ENCODE results near the gene RPS14.
"Not testable (repeated sequence)": the region's sequence is repeated elsewhere in the genome, so short reads cannot be mapped to it uniquely, and the experiment has no call there.

Gene RPS14

GRCh38 chr5:150479416-150479815 is 29.9 kb upstream of the RPS14 start:
- no peak for ATAC-seq

- ATAC-seq, result not testable (repeated sequence)
Observed at GRCh38 chr5:150476568-150476967, 27.0 kb upstream of the RPS14 start.

GRCh38 chr5:150473673-150474358 is 24.3 kb upstream of the RPS14 start:
- no peak for ATAC-seq

- ATAC-seq, result no peak
Observed at GRCh38 chr5:150469718-150470469, 20.4 kb upstream of the RPS14 start.

- no peak for ATAC-seq
Observed at GRCh38 chr5:150468206-150468605, 18.7 kb upstream of the RPS14 start.

- no peak for ATAC-seq
Observed at GRCh38 chr5:150465927-150466326, 16.4 kb upstream of the RPS14 start.

- ATAC-seq, result no peak
Observed at GRCh38 chr5:150464554-150465012, 15.0 kb upstream of the RPS14 start.

- ATAC-seq, result no peak
Observed at GRCh38 chr5:150461231-150461630, 11.7 kb upstream of the RPS14 start.

GRCh38 chr5:150460781-150461180 is 11.2 kb upstream of the RPS14 start:
- ATAC-seq, result no peak

- peak; percentile 96 to 97 for ATAC-seq
Observed at GRCh38 chr5:150458802-150459557, 9.4 kb upstream of the RPS14 start.

- ATAC-seq, result no peak
Observed at GRCh38 chr5:150457562-150458240, 8.2 kb upstream of the RPS14 start.

- no peak for ATAC-seq
Observed at GRCh38 chr5:150457121-150457520, 7.6 kb upstream of the RPS14 start.

- no peak for ATAC-seq
Observed at GRCh38 chr5:150454492-150455229, 5.1 kb upstream of the RPS14 start.

GRCh38 chr5:150454027-150454426 is 4.5 kb upstream of the RPS14 start:
- not testable (repeated sequence) for ATAC-seq

- no peak for ATAC-seq
Observed at GRCh38 chr5:150452914-150453313, 3.4 kb upstream of the RPS14 start.

GRCh38 chr5:150451594-150451993 is 2.1 kb upstream of the RPS14 start:
- ATAC-seq, result no peak

GRCh38 chr5:150448952-150449516 is 505 bp downstream of the RPS14 start:
- ATAC-seq, result peak; percentile 40 to 42

- no peak for ATAC-seq
Observed at GRCh38 chr5:150448334-150448733, 1.2 kb downstream of the RPS14 start.

GRCh38 chr5:150447188-150447587 is 2.4 kb downstream of the RPS14 start:
- ATAC-seq, result no peak

- no peak for ATAC-seq
Observed at GRCh38 chr5:150446583-150446982, 3.0 kb downstream of the RPS14 start.

GRCh38 chr5:150446088-150446487 is 3.5 kb downstream of the RPS14 start:
- ATAC-seq, result no peak

- no peak for ATAC-seq
Observed at GRCh38 chr5:150444770-150445169, 4.8 kb downstream of the RPS14 start.
